H9 (cell line): ENCODE measurements around the gene IGF2R. TPM values are rescaled to one million over a fixed set of nuclear protein-coding genes. Genes with fewer than 3 reads are reported as not detected.

ENCODE experiments used
- DNase-seq: peaks from one replicate; pipeline ENCODE4 v3.0.0-alpha.2; 2017
- H2AFZ ChIP-seq: one replicate; pipeline ENCODE4 v1.6.1; 2013; ENCODE audit warnings: mild to moderate bottlenecking, low read length, control low read depth, moderate library complexity
- H2AK5ac ChIP-seq: 2 replicates; pipeline ENCODE4 v1.6.1; 2013; ENCODE audit warnings: low read length, control low read depth, mixed read lengths; ENCODE audit not compliant: insufficient read length
- H2BK120ac ChIP-seq: one replicate; pipeline ENCODE4 v1.6.1; 2013; ENCODE audit warnings: low read depth, mild to moderate bottlenecking, low read length, control low read depth, inconsistent platforms; ENCODE audit not compliant: poor library complexity, severe bottlenecking
- H2BK12ac ChIP-seq: 2 replicates; pipeline ENCODE4 v1.6.1; 2013; ENCODE audit warnings: low read length, control low read depth, mixed read lengths, low read depth; ENCODE audit not compliant: insufficient read length
- H2BK15ac ChIP-seq: 2 replicates; pipeline ENCODE4 v1.6.1; 2013; ENCODE audit warnings: low read depth, low read length, control low read depth
- H2BK20ac ChIP-seq: one replicate; pipeline ENCODE4 v1.6.1; 2013; ENCODE audit warnings: low read depth, mild to moderate bottlenecking, low read length, control low read depth, inconsistent platforms; ENCODE audit not compliant: poor library complexity, severe bottlenecking
- H2BK5ac ChIP-seq: 2 replicates; pipeline ENCODE4 v1.6.1; 2013; ENCODE audit warnings: low read length, control low read depth, mixed read lengths; ENCODE audit not compliant: insufficient read length
- H3K14ac ChIP-seq: 2 replicates; pipeline ENCODE4 v1.6.1; 2013; ENCODE audit warnings: low read length, control low read depth; ENCODE audit not compliant: insufficient read depth
- H3K18ac ChIP-seq: 2 replicates; pipeline ENCODE4 v1.6.1; 2013; ENCODE audit warnings: low read depth, mild to moderate bottlenecking, mixed read lengths, low read length, control low read depth; ENCODE audit not compliant: insufficient read length
- H3K23ac ChIP-seq: 2 replicates; pipeline ENCODE4 v1.6.1; 2013; ENCODE audit warnings: low read length, control low read depth, mixed read lengths, low read depth; ENCODE audit not compliant: insufficient read length
- H3K23me2 ChIP-seq: 2 replicates; pipeline ENCODE4 v1.6.1; 2013; ENCODE audit warnings: low read depth, mild to moderate bottlenecking, mixed read lengths, low read length, control low read depth; ENCODE audit not compliant: insufficient read length, poor library complexity, severe bottlenecking
- H3K27ac ChIP-seq: 2 replicates; pipeline ENCODE4 v1.5.1; 2013; ENCODE audit warnings: low read length, control low read depth, mixed read lengths, low read depth; ENCODE audit not compliant: insufficient read length
- H3K27me3 ChIP-seq: 2 replicates; pipeline ENCODE4 v1.6.1; 2013; ENCODE audit warnings: low read length, control low read depth, inconsistent platforms; ENCODE audit not compliant: insufficient read depth
- H3K4ac ChIP-seq: 2 replicates; pipeline ENCODE4 v1.6.1; 2013; ENCODE audit warnings: low read depth, mild to moderate bottlenecking, control low read depth, inconsistent platforms, low read length, moderate library complexity
- H3K4me1 ChIP-seq: 2 replicates; pipeline ENCODE4 v1.6.1; 2013; ENCODE audit warnings: low read length, control low read depth, inconsistent platforms; ENCODE audit not compliant: insufficient read depth
- H3K4me2 ChIP-seq: 2 replicates; pipeline ENCODE4 v1.6.1; 2013; ENCODE audit warnings: low read length, control low read depth, mixed read lengths; ENCODE audit not compliant: insufficient read length, insufficient read depth
- H3K56ac ChIP-seq: 2 replicates; pipeline ENCODE4 v1.6.1; 2013; ENCODE audit warnings: low read depth, mild to moderate bottlenecking, mixed read lengths, low read length, control low read depth; ENCODE audit not compliant: insufficient read length
- H3K79me1 ChIP-seq: 2 replicates; pipeline ENCODE4 v1.6.1; 2013; ENCODE audit warnings: low read depth, mild to moderate bottlenecking, moderate library complexity, low read length, control low read depth, inconsistent platforms; ENCODE audit not compliant: insufficient read depth, poor library complexity, severe bottlenecking
- H3K79me2 ChIP-seq: 2 replicates; pipeline ENCODE4 v1.6.1; 2013; ENCODE audit warnings: low read length, control low read depth, inconsistent platforms; ENCODE audit not compliant: insufficient read depth
- H3K9ac ChIP-seq: 2 replicates; pipeline ENCODE4 v1.6.1; 2013; ENCODE audit warnings: low read length, control low read depth, mixed read lengths; ENCODE audit not compliant: insufficient read length; ENCODE audit errors: extremely low read depth
- H3K9me3 ChIP-seq: one replicate; pipeline ENCODE4 v1.6.1; 2013; ENCODE audit warnings: low read depth, low read length, inconsistent platforms; ENCODE audit not compliant: control insufficient read depth
- H3T11ph ChIP-seq: one replicate; pipeline ENCODE4 v1.6.1; 2013; ENCODE audit warnings: mild to moderate bottlenecking, low read length, control low read depth, inconsistent platforms
- H4K20me1 ChIP-seq: one replicate; pipeline ENCODE4 v1.6.1; 2013; ENCODE audit not compliant: control insufficient read depth, insufficient read length, insufficient read depth
- H4K5ac ChIP-seq: 2 replicates; pipeline ENCODE4 v1.6.1; 2013; ENCODE audit warnings: low read depth, mild to moderate bottlenecking, mixed read lengths, low read length, control low read depth; ENCODE audit not compliant: insufficient read length
- H4K8ac ChIP-seq: replicated peaks from 2 replicates; pipeline ENCODE4 v1.6.1; 2013; ENCODE audit warnings: low read length, control low read depth, mixed read lengths, low read depth; ENCODE audit not compliant: insufficient read length
- H4K91ac ChIP-seq: 2 replicates; pipeline ENCODE4 v1.6.1; 2013; ENCODE audit warnings: low read depth, mild to moderate bottlenecking, moderate library complexity, mixed read lengths, low read length, control low read depth; ENCODE audit not compliant: insufficient read length
- H3K27ac Mint-ChIP-seq, 3 experiments: 2 replicates in 2 of 3; 3 replicates in 1 of 3; pipeline ENCODE4 v1.8.0; 2020 to 2021; ENCODE audit warnings: mixed read lengths in 3 of 3, mild to moderate bottlenecking in 1 of 3, moderate library complexity in 1 of 3
- H3K27me3 Mint-ChIP-seq: 2 replicates; pipeline ENCODE4 v1.8.0; 2021; ENCODE audit warnings: low read depth, mild to moderate bottlenecking, moderate library complexity, mixed read lengths
- H3K36me3 Mint-ChIP-seq, 3 experiments: 2 replicates in 2 of 3; 3 replicates in 1 of 3; pipeline ENCODE4 v1.8.0; 2020 to 2021; ENCODE audit warnings: low read depth in 3 of 3, mixed read lengths in 3 of 3; ENCODE audit not compliant: insufficient read depth in 1 of 3
- H3K4me1 Mint-ChIP-seq, 2 experiments: 2 replicates each; pipeline ENCODE4 v1.8.0; 2020; ENCODE audit warnings: mixed read lengths in 2 of 2
- H3K4me3 Mint-ChIP-seq, 2 experiments: 2 replicates in 1 of 2; 3 replicates in 1 of 2; pipeline ENCODE4 v1.8.0; 2020 to 2021; ENCODE audit warnings: mild to moderate bottlenecking in 2 of 2, mixed read lengths in 2 of 2, moderate library complexity in 1 of 2
- H3K9me3 Mint-ChIP-seq, 2 experiments: 2 replicates in 1 of 2; 3 replicates in 1 of 2; pipeline ENCODE4 v1.8.0; 2020; ENCODE audit warnings: mild to moderate bottlenecking in 2 of 2, mixed read lengths in 2 of 2, moderate library complexity in 1 of 2
- CTCF ChIP-seq: fragments of 200-600 bp; sonication (generic); conservative IDR thresholded peaks from 3 replicates; pipeline ENCODE4 v1.8.0; 2021; ENCODE audit warnings: antibody characterized with exemption, mild to moderate bottlenecking
- WGBS: extraction: QIAGEN DNeasy Blood & Tissue Kit; methylation state at CpG from one replicate; pipeline ENCODE4 v1.1.7; 2013; ENCODE audit warnings: missing lambda C conversion rate, low lambda C conversion rate, mixed read lengths; ENCODE audit not compliant: insufficient read length; ENCODE audit errors: extremely low coverage; 5-methylcytosine and 5-hydroxymethylcytosine counted together
- total RNA-seq: library from RNA; stranded (reverse); gene quantifications from 2 replicates; pipeline ENCODE4 v1.2.1, GENCODE V29; 2021

The IGF2R gene
- total RNA-seq, 1 experiment from 2014 or later = 66.7 TPM

- H3K14ac ChIP-seq = no peak overlapping the region
- no peak overlapping the region for H4K5ac ChIP-seq
- H4K8ac ChIP-seq = no peak overlapping the region
- no peak overlapping the region for H2AK5ac ChIP-seq
- H2BK20ac ChIP-seq = no peak overlapping the region
- H3K56ac ChIP-seq = no peak overlapping the region
- no peak overlapping the region for H2BK12ac ChIP-seq
- H2BK15ac ChIP-seq = no peak overlapping the region
- Mint-ChIP-seq H3K27me3 (peaks cover 2% of the 10 kb centered on the region; the same call in 1 of the 2 replicates), H3K9me3 (no peaks in the 10 kb centered on the region), H3K4me1 (peaks cover 20 to 22% of the 10 kb centered on the region in 2 experiments), H3K4me3 (no peak overlapping the region), H3K36me3 (no peaks in the 10 kb centered on the region), H3K27ac (peak overlapping the region in 1 of 3 experiments; percentile 17; a peak in 1 of 7 replicates)
- H2AFZ ChIP-seq = no peak overlapping the region
- no peaks in the 10 kb centered on the region; the same call in 1 of the 2 replicates for H3K27me3 ChIP-seq
- H3K9me3 ChIP-seq = no peaks in the 10 kb centered on the region
- H3K23me2 ChIP-seq = no peaks in the 10 kb centered on the region
- no peak overlapping the region for H3K23ac ChIP-seq
- H2BK5ac ChIP-seq = no peak overlapping the region
- no peak overlapping the region for H4K91ac ChIP-seq
- no peak for DNase-seq
- no peaks in the 10 kb centered on the region; the same call in 1 of the 2 replicates for H3K79me2 ChIP-seq
- no peak overlapping the region for H3K4me2 ChIP-seq
- no CpG with 5 or more reads among the region's 7 CpGs for WGBS
- TF ChIP-seq CTCF = no peak
- H3K9ac ChIP-seq = no peak overlapping the region
- H2BK120ac ChIP-seq = no peak overlapping the region
- H3T11ph ChIP-seq = no peak overlapping the region
- no peak overlapping the region for H3K27ac ChIP-seq
- no peak overlapping the region for H3K4ac ChIP-seq
- H3K4me1 ChIP-seq = no peaks in the 10 kb centered on the region; the same call in 1 of the 2 replicates
- no peaks in the 10 kb centered on the region for H4K20me1 ChIP-seq
- no peaks in the 10 kb centered on the region for H3K79me1 ChIP-seq
- H3K18ac ChIP-seq = no peak overlapping the region
Observed at GRCh38 chr6:159951772-159952171, 17.1 kb upstream of the IGF2R start.
